Measurements from ENCODE around the gene VPS9D1. TPM values are rescaled to one million over a fixed set of nuclear protein-coding genes. Genes with fewer than 3 reads are reported as not detected.

Gene VPS9D1
- total and polyA plus RNA-seq, 2 experiments from 2014 or later: 2.1 to 2.2 TPM

GRCh38 chr16:89721546-89722391 lies 1.1 kb upstream of the VPS9D1 start (continued):
- TF ChIP-seq POLR2AphosphoS5 (IDR thresholded peaks at IDR 0.05; ENCODE audit: low read depth) (no peak; the same call in 1 of the 2 replicates), REST (IDR thresholded peaks at IDR 0.05; ENCODE audit: unreplicated experiment) (no peak)

- Histone ChIP-seq H3F3A (replicated peaks; ENCODE audit: low read depth) (peaks cover 37% of the 10 kb centered on the region), H3K4me3 (peak overlapping the region; percentile 77), H2AFZ (peak overlapping the region; percentile 81; the same call in 1 of the 2 replicates), H4K20me1 (replicated peaks; ENCODE audit: insufficient read depth) (peaks cover 11% of the 10 kb centered on the region), H3K79me2 (replicated peaks; ENCODE audit: insufficient read depth) (no peaks in the 10 kb centered on the region), H3K27me3 (ENCODE audit: insufficient read depth) (peaks cover 67% of the 10 kb centered on the region), H3K27ac (ENCODE audit: low read depth) (no peak overlapping the region), H3K4me2 (peak overlapping the region; percentile 93), H3K36me3 (ENCODE audit: insufficient read depth) (0 out of 2 replicates have a peak, but pooled peaks cover 4% of the 10 kb centered on the region), H3K9me2 (ENCODE audit: insufficient read depth) (no peaks in the 10 kb centered on the region), H3K4me1 (ENCODE audit: insufficient read depth) (peaks cover 13% of the 10 kb centered on the region)
- TF ChIP-seq REST (IDR thresholded peaks at IDR 0.05; ENCODE audit: unreplicated experiment) (peak; percentile 12), ZNF114 (CRISPR knock-in tag; IDR thresholded peaks at IDR 0.05) (no peak), ETS1 (IDR thresholded peaks at IDR 0.05) (no peak), POLR2AphosphoS5 (IDR thresholded peaks at IDR 0.05; ENCODE audit: low read depth) (peak; percentile 4; the same call in 1 of the 2 replicates)
- H3K27me3 Mint-ChIP-seq (ENCODE audit: insufficient read depth, low read depth, poor library complexity): peaks cover 54% of the 10 kb centered on the region
- ATAC-seq: peak; percentile 44
- no peak for DNase-seq (ENCODE audit: low spot score)
- H3K4me3 Mint-ChIP-seq: peak overlapping the region; percentile 82
- H3K4me1 Mint-ChIP-seq: peaks cover 18% of the 10 kb centered on the region
- H3K9me3 Mint-ChIP-seq: no peaks in the 10 kb centered on the region; the same call in 2 of the 3 replicates
- peak overlapping the region; percentile 83 for H3K27ac Mint-ChIP-seq
- peaks cover 35% of the 10 kb centered on the region for H3K36me3 Mint-ChIP-seq (ENCODE audit: low read depth)
Measured at GRCh38 chr16:89720551-89720812, 216 bp downstream of the VPS9D1 start.

All from GM23338 (cell line).